Dedifferentiated amniotic fluid mesenchymal stem cell (primary cell): Measurements from ENCODE around the gene GPC6.

Experiments
- DNase-seq: peaks from one replicate; pipeline ENCODE4 v3.0.0-alpha.2; 2016; ENCODE audit errors: extremely low spot score

GPC6 gene

GRCh38 chr13:94345374-94346195 is 1119.0 kb downstream of the GPC6 start:
- peak; percentile 61 for DNase-seq

GRCh38 chr13:94346261-94347019 is 1119.8 kb downstream of the GPC6 start:
- no peak for DNase-seq

- no peak for DNase-seq
Measured at GRCh38 chr13:94351292-94351990, 1124.8 kb downstream of the GPC6 start.

DNA sequence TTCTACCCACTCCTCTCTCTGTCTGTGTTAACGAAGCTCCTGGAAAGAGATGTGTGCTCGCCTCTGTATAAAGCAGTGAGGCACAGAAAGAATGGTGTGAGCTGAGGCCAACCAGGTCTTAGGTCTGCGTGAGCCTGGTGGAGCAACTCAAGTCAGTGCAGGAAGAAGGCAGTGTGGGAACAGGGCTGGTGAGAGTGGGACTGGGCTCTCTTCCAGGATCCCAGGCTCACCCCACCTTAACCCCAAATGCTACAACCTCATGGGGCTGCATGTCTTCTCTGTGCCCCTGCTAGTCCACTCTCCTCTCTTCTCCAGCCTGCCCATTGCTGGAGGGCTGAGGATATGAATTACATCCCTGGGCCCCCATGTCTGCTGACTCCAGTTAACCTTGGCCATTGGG is 1125.5 kb downstream of the GPC6 start:
- DNase-seq: no peak

- no peak for DNase-seq
Measured at GRCh38 chr13:94353167-94353710, 1126.6 kb downstream of the GPC6 start.

DNA sequence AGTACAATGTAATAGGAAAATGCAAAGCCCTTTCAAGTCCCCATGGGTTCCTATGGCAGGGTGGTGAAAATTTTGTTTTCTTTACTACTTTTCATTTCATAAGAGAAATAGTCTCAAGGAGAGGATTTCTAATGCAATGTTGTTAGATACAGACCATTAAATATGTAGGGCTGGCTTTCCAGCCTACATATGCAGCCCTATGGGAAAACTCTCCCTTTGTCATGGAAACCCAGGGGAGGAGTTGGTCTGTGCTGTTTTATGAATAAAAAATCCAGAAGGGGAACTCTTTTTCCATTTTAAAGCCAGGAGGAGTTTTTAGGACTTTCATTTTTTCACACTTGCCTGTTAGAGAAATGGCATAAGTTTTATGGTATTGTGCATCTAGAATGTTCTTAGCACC is 1133.3 kb downstream of the GPC6 start:
- DNase-seq: no peak

- peak; percentile 85 for DNase-seq
Measured at GRCh38 chr13:94362411-94362909, 1135.9 kb downstream of the GPC6 start.

GRCh38 chr13:94366677-94367076 is 1140.1 kb downstream of the GPC6 start:
- no peak for DNase-seq

DNA sequence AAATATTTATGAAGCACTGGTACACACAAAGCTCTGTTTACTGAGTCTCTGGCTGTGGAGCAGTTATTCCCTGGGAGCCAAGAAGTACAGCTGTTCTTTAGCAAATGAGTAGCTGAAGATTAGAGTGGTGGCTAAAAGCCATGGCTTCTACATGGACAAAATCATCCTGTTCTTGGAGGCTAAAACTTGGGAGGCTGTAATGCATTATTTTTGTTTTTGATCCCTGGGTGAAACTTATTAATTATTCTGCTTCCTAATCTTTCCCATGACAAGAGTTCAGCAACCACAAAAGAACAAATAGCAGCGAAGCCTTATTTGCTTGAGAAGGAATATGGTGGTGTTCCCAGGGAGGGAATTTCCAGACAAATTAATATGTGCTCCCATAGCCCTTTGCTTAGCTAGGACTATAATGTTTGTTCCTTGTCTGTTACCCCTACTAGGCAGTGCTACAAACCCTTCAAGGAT is 1143.4 kb downstream of the GPC6 start:
- no peak for DNase-seq

- no peak for DNase-seq
Measured at GRCh38 chr13:94371855-94372254, 1145.2 kb downstream of the GPC6 start.

- DNase-seq: no peak
Measured at GRCh38 chr13:94382517-94382916, 1155.9 kb downstream of the GPC6 start.

GRCh38 chr13:94382960-94383359 is 1156.4 kb downstream of the GPC6 start:
- DNase-seq: no peak

GRCh38 chr13:94384231-94384905 is 1157.8 kb downstream of the GPC6 start:
- no peak for DNase-seq

GRCh38 chr13:94387047-94387446 is 1160.4 kb downstream of the GPC6 start:
- DNase-seq: no peak

- DNase-seq: no peak
Measured at GRCh38 chr13:94389604-94390351, 1163.2 kb downstream of the GPC6 start.

- DNase-seq: no peak
Measured at GRCh38 chr13:94390881-94391280, 1164.3 kb downstream of the GPC6 start.

- no peak for DNase-seq
Measured at GRCh38 chr13:94394723-94395122, 1168.1 kb downstream of the GPC6 start.

GRCh38 chr13:94395860-94396259 is 1169.3 kb downstream of the GPC6 start:
- no peak for DNase-seq

DNA sequence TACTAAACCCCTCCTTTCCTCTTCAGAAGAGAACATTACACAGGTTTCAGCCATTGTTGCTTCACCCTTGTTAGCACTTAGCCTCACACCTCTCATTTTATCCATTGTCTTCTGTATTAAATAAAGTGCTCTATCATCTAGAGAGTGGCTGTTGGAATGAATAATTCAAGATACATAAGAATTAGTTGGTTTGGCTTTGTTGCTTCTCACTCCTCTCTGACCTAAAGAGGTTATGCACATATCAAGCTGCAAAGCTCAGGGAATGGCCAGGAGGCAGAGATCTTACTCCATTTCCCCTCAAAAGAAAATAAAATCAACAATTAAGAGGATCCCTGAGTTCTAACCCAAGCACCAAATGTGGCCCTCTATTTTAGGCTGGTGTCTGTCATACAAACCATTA is 1173.2 kb downstream of the GPC6 start:
- no peak for DNase-seq

- DNase-seq: no peak
Measured at GRCh38 chr13:94400874-94401273, 1174.3 kb downstream of the GPC6 start.
